NCI-H82 (cell line): ENCODE measurements around the gene MRTFB.

Source experiments
- DNase-seq: peaks from one replicate; lab custom pipeline; 2025; lab: John Stamatoyannopoulos, UW

The MRTFB gene

DNA sequence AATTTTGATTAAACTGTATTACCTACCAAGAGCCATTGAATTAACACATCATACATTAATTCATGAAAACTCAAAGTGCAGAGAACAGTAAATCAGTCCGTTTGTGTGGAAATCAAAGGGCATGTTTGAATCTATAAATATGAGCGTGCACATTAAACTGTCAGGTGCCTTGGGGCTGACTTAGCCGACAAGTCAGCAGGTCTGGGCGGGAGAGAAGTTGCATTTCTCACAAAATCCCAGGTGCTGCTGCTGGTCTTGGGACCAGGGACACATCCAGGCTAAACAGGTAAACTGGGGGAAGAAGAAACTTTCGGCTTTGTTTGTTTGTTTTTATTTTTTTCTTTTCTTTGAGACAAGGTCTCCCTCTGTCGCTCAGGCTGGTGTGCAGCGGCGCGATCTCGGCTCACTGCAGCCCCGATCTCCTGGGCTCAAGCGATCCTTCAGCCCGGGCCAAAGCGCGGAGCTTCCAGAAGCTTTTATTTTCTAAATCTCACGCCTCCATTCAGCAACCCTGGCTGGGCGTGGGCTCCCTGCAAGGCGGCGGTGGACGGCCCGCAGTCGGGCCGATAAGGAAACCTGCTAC is 213.9 kb downstream of the MRTFB start:
- DNase-seq: peak; percentile 88

DNA sequence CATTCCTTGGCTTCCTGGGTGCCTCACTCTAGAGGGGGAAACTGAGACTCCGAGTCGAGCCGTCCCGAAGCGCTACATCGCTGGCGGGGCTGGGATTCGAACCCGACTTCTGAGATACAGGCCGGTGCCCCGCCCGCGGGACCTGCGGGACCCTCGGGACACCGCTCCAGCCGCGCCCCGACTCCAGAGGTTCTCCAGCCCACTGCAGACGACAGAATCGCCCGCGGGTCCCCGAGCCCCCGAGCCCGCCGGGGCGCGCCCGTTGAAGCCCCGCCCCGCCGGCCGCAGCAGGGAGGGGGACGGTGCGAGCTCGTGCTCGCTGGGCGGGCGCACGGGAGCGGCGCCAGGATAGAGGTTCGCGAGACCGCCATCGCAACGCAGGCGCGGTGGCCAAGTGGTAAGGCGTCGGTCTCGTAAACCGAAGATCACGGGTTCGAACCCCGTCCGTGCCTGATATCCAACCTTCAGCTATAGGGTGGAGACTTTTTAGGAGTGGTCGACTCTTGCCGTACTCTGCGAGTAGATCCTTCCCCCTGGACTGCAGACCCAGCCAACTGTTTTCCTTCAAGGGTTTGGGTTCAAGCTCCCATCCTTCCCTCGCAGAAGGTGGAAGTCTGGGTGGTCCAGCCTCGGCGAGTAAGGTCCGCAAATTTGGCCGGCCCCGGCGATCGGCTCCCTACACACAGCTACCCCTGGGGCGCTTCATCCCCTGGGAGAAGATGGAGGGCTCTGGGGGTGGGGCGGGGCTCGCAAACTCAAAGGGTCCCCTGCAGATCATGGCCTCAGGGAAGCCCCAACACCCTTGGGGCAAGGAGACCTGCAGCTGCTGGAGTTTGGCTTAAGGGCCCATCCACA is 214.6 kb downstream of the MRTFB start:
- DNase-seq: peak; percentile 97

DNA sequence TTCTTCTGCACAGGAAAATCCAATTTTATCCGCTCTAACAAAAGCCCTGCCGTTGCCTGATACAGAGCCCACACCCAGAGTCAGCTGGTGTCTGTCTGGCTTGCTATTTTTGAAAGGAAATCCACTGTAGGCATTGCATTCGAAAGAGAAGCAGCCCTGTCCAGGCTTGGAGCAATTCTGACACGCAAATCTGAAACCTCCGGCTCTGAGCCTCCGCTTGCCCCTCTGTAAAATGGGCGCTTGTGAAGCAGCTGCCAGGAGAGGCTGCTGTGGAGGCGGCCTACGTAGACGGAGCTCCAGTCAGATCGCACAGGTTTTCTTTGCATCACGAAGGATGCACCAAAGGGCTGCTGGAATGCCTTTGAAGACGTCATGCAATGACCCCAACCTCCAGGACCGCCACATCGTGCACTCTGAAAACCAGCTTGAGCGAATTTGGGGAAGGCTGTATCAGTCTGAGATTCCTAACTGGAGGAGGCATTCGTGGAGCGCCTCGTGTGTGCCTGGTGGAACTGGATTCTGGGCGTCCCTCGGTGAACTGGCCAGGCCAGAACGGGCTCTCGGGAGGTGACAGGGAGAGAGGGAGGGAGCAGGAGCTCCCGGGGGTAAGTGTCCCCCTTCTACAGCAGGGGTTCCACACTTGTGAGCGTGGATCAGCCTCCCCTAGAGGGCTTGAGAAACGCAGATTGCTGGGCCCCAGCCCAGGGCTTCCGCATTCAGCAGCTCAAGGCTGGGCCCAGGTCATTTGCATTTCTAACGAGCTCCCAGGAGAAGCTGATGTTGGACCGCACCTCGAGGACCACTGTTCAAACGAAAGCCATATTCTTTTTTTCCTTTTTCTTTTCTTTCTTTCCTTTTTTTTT is 215.5 kb downstream of the MRTFB start:
- DNase-seq: no peak

DNA sequence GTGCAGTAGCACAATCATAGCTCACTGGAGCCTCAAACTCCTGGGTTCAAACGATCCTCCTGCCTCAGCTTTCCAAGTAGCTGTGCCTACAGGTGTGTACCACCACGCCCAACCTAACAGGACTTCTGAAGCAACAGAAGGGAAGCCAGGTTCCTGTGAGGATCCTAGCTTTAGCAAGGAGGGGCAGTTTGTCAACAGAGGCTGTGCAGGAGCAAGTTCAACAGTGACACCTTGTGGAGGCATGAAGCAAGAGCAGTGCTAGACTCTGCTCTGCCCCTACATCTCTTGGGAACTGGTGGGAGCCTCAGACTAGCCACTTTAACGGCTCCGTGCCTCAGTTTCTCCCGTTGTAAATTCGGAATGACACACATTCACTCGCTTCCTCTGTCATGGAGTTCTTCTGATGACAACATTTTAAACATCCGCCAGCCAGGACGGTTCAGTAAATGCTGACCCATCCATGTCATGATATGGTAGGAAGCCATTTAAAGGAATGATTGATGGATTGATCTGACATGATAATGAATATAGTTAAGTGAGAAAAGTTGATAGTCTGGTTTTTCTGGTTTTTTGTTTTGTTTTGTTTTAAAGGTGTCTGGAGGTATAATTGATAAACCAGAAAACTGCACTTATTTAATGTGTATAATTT is 218.7 kb downstream of the MRTFB start:
- DNase-seq: peak; percentile 58

DNA sequence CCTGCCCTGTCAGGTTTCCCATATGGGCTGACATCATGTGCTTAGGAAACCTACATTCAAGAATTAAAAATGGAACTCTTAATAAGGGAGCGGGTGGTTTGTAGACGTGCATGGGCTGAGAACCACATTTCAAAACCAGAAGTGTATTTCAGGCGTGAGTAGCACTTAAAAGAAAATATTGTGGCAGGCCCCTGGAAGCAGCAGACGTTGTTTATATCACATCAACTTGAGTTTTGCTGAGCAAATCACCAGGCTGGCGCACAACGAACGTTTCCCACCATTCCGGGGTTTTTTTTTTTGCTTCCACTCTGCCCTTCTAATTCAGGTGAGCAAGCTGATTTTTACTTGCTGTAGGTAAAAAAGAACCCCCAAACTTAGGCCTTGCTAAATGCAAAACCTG is 220.2 kb downstream of the MRTFB start:
- no peak for DNase-seq

DNA sequence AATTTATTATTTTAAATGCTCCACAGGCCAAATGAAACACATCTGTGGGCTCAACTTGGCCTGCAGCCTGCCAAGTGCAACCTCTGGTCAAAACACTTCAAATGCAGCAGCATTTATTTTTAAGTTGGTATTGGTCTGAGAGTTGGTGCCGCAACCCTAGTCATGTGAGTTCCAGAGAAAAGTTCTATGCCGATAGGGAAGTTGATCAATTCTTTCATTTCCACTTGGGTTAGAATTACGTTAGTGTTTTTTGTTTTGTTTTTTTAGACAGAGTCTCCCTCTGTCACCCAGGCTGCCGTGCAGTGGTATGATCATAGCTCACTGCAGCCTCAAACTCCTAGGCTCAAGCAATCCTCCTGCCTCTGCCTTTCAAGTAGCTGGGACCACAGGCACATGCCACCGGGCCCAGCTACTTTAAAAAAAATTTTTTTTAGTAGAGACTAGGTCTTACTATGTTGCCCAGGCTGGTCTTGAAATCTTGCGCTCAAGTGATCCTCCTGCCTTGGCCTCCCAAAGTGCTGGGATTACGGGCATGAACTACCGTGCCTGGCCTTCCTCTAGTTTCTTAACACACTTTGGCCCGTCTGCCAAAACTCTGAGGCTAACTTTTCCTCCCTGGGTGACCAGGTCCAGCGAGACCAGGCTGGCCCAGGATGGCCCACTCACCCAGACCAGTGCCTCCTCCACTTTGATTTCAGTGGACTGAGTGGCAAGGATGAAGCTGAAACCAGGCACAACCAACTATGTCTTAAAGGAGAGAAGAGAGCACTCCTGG is 221.1 kb downstream of the MRTFB start:
- no peak for DNase-seq

DNA sequence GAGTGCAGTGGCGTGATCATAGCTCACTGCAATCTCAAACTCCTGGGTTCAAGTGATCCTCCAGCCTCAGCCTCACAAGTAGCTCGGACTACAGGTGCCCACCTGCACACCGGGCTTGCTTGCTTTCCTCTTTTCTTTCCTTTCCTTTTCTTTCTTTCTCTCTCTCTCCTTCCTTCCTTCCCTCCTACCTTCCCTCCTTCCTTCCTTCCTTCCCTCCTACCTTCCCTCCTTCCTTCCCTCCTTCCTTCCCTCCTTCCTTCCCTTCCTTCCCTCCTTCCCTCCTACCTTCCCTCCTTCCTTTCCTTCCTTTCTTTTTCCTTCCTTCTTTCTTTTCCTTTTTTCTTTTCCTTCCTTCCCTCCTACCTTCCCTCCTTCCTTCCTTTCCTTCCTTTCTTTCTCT is 225.5 kb downstream of the MRTFB start:
- DNase-seq: no peak

DNA sequence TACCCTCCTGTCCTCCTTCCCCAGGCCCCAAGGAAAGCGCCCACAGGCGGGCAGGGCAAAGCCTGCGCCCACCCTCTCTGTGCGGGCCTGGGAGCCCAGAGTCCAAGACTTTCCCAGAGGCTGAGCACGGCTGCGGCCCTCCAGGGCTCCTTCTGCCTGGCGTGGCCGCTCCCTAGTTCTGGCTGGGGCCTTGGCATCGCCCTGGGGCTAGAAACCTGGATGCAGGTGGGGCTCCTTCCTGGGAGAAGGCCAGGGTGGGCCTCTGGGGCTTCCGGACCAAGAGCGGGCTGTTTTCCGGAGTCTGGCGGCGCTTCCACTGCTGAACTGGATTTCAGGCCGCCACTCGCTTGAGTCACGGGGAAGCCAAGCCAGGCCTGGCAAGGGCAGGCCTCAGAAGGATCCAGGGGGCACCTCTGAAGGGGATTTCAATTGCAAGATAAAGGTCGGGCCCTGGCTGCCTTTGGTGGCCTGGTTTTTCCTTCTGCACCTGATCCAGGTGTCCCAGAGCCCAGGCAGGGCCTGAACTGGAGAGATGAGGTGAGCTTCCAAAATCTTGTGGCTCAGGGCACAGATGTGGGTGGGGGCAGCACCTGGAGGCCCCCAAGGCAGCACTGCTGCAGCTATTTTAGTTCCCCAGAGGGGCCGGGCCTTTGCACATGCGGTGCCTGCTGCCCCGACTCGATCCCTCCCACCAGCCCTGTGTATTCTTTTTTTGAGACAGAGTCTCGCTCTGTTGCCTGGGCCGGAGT is 227.4 kb downstream of the MRTFB start:
- DNase-seq: no peak

DNA sequence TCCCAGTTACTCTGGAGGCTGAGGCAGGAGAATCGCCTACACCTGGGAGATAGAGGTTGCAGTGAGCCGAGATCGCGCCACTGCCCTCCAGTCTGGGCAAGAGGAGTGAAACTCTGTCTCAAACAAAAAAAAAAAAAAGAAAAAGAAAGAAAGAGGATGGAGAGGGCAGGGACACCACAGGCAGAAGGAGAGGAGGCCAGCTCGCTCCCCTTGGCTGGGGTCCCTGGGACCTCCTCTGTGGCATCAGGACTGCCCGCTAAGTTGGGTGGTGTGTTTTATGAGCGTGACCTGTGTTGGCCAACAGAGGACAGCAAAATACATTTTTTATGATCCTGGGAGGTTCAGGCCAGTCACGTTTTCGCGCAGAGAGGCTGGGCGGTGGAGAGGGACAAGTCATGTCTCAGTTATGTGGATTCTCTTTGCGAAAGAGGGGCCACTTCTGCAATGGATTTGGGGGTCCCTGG is 229.6 kb downstream of the MRTFB start:
- DNase-seq: peak; percentile 62

DNA sequence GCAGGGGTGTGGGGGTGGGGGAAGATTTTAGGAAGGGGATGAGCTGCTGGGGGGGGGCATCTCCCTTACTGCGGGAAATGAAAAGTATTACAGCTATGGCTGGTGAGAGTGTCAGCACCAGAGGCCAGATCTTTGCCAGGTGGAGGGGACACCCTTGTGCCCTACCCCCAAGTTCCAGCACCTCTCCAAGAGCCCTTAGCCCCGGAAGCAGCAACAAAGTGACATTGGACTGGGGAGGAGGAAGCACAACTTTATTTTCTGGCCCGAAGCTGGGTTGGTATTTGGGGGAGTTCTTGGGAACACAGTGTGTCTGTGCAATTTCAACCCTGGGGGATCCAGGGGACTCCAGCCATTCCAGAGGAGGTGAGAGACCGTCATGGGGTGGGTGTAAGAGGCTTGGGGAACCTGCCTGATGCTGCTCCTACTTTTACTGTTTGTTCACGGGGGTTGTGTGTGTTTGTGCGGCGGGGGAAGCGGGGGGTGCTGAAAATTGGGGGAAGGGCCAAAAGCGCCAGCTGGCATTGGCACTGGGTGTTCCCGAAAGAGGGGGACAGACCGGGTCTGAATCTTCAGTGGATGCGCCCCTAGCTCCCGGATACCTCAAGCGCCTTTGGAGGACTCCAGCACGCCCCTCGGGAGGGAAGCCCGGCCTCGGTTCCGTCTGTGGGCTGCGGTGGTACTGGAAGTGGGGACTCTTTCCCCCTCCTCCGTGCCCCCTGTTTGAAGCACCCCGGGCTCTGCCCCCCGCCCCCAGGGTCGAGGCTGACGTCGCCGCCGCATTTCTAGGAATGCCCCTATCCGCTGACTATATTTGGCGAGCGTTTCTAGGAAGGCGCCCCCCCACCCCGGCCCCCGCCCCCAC is 230.3 kb downstream of the MRTFB start:
- peak; percentile 18 for DNase-seq

DNA sequence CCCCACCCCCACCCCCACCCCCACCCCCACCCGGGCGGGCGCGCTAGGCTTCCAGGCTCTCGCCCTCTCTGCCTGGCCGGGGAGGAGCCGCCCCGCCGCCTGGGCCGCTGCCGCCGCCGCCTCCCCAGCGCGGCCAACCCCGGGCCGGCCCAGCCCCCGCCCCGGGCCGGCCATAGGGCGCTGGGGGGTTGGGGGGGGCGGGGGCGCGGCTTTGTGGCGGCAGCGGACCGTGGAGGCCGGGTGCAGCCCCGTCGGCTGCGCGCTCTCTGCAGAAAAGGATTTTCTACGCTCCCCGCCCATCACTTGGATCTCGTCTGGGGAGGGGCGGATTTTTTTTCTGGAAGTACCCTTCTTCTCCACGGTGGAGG is 230.9 kb downstream of the MRTFB start:
- DNase-seq: peak; percentile 82

DNA sequence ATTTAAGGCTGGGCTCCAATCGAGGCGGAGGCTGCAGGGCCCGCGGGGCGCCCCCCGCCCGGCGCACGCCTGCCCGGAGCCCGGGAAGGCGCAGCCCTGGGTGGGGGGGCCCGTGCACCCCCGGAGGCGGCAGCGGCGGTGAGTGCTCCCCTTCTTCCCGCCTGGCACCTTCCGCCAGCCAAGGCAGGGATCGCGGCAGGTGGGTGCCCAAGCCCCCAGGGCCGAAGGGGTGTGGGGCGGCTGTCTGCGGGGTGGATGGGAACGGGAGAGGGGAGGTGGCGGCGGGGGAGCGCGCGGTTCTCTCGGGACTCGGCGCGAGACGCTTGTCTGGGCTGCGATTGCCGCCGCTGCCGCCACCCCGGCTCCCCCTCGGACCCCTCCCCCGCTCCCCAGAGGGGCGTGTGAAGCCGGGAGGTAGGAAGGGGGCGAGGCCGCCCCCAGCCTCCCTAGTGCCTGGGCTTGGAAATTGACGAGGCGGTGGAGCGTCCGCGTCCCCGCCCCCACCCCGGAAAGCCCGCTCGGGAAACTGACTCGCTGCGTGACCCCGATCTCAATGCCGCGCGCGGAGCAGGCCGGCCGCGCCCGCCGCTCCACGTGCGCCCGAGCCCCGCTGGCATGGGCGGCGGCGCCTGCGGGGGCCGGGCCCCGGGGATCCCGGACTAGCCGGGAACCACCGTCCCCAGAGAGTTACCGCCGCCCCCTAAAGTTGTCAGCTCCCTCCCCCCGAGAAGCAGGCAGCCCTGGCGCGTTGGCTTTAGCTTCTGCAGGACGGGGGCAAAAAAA is 231.5 kb downstream of the MRTFB start:
- DNase-seq: peak; percentile 57

DNA sequence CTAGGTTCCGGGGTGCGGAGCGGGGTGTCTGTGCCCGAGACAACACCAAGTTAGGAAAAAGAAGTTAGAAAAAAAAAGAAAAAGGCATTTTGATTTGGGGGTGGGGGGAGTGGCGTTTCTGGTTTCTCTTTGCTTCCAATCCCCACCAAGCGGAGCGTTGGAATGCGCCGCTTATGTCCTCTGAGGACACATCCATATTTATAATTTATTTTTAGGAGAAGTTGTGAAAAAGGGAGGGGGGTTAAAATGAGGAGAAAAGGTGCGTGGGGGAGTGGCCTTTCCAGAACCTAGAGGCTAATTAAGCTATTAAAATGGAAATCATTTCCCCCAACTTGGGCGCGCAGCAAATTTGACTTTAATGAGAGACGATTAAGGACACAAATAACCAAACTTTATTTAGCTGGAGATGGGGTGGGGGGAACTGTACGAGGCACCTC is 232.1 kb downstream of the MRTFB start:
- no peak for DNase-seq

DNA sequence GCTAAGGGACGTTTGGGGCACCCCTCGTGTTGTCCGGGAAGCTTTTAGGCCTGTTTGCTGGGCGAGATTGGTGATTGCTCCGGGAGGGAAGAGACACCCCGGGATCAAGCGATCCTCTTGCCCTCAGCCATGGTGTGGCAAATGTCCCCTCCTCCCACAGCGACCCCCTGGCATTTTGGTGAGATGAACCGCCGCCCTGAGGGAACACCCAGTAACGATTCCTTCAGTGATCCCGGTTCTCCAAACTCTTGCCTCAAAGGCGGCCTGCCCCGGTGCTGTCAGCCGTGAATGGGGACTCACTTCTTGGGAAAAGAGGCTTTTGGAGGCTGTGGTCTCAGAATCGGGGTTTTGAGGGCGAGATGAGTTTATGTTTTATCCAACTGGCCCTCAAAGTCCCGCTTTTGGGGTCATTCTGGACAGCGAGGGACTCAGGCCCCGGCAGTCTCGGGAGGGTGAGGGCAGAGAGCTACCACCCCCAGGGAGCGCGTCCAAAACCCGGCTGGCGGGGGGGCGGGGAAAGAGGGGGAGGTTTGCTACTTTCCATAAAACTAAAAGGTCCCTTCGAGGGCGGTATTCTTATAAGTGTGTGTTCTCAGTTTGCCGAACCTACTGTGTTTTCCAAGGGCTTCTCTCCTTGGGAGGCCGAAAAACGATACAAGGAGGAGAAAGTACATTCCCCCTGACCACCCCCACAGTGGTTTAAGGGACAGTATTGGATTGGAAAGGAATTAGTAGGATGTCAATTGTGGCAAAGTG is 232.7 kb downstream of the MRTFB start:
- no peak for DNase-seq

DNA sequence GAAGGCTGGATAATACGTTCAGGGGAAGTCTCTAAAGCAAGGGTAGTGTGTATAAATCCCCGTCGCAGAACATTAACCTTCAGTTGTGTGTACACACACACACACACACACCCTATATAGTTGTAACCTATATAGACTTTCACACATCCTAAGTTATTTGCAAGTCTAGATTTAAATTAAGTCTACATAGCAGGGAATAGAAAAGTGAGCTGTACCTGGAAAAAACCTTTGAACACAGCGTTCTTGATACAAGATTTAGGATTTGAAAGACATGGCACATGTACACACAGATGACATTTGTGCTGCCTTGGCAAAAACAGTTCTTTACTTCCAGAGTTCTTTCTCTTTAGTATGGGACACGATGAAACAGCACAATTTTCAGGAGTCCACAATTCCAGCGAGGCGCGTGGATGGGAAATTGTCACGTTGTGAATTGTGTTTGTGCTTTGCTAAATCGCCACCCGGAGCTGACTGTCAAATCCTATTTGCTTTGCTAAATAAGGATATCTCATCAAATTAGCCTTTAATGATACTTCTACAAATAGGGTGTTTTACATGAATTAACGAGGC is 233.9 kb downstream of the MRTFB start:
- DNase-seq: peak; percentile 20

DNA sequence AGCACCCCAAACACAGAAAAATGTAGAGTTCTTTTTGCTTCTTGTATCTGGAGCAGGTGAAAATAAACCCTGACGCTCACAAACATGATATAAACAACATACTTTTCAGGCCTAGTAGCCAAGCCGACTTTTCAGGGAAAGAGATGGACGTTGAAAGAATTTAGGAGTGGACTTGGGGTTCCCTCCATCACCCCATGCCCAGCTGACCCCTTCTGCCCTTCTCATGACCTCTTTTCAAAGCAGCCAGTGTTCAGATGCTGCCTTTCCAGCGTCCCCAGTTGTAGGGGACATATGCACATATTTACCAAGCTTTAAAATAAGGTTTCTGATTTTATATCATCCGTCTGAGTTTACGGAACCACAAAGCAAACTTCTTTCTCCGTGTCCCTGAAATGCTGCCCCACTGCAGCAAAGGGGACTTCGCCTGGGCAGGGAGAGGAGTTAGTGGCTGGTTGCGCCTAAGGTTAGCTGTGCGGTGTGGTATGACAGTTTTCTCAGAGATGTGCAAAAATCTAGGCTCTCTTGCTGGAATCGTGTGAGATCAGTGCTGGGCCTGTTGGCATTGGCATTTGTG is 235.5 kb downstream of the MRTFB start:
- DNase-seq: no peak

DNA sequence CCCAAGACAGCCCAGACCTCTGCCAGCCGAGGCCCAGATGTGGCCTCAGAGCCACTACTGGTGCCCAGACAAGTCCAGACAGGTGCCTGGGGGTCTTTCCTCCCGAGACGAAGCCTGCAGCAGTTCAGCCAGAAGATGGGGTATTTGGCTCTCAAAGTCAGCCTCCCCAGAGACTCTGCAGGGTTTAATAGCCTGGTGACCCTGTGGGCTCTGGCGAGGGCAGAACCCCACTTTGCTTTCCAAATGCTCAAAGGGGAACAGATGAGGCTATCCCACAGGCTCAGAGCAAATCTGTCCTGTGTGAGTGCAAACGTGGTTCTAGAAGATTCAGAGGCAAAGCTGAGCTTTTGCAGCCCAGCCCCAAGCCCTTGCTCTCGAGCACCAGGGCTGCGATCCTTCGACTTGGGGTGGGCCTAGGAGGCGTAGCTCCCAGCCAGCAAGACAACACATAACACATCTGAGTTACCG is 236.0 kb downstream of the MRTFB start:
- no peak for DNase-seq
